Effector CD8-positive, alpha-beta T cell (primary cell): ENCODE measurements around the gene ALDH1L1.

Experiments
- DNase-seq: peaks from one replicate; lab custom pipeline; 2025; lab: John Stamatoyannopoulos, UW

The ALDH1L1 gene

GRCh38 chr3:126154391-126155279, 25.8 kb downstream of the ALDH1L1 start:
- no peak for DNase-seq

DNA sequence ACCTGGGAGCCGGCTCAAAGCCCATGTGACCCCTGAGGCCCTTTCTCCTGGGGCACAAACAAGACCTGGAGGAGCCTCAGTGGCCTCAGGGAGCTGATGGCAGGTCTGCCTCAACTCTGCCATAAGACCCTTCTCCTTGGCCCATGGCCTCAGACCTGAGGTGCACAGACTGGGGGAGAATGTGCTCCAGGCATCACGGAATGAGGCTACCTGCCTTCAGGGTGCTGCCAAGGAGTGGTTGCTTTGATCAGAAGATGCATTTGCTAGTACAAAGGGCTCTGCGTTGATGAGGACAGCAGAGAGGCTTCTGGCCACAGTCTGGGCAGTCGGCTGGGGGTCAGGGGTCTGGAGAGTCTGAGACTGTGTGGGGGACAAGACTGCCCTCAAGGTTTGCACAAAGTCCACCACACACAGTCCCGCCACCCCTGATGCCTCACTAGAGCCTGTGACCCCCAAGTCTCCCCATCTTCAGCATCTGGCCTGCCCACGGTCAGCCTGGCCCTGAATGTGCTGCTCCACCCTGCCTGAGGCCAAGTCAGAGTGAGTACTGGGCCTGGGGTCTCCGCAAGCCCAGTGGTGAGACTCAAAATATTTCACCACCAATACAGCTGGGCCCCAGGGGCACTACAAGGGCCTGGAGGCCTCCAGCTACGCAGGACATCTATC, 26.6 kb downstream of the ALDH1L1 start:
- no peak for DNase-seq

DNA sequence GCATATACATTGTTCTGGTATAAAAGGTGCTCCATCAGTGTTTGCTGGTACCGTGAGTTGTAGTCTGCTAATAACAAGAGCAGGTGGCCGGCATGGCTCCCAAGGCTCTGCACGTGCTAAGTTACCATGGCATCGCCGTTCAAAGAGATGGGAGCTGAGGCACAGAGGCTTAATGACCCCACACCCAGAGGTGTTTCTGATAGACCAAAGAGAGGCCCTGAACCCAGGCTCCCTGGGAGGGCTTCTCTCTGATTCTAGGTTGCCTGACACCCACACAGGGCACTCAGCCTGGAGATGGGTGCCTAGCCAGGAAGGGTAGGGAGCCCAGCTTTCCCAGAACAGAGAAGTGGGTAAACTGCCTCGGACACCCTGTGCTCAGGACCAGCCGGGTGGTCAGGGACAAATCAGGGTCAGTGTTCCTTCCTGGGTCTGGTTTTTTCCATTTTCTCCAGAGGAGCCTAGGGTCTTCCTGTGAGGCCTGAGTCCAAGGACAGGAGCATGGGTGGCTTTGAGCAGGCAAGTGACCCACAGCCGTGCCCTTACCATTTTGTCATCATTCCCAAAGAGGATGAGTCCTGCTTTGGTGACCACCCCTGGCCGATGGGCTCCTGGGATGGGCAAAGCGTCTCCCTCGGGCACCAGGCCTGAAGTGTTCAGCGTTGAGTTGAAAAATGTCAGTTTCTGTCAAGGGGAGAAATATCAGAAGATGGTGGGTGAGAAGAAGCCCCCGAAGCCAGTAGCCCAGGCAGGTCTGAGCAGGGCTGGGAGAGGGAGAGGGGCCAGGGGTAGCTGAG, 27.3 kb downstream of the ALDH1L1 start:
- DNase-seq, result no peak

DNA sequence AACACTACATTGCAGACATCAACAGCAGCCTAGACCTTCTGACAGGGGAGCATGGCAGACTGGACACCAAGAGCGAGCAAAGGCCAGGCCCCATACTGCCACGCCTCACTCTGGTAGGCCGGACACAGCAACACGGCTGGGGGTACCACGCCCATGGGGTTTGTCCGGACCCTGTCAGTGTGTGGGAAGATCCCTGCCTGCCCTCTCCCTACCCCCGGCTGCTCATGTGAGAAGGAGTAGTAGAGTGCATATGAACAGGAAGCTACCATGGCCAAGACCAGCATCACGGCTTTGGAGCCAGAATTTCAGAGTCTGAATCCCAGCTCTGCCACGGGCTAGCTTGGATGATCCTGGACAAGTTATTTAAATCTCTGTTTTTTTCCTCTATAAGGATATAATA, 27.9 kb downstream of the ALDH1L1 start:
- no peak for DNase-seq

GRCh38 chr3:126151562-126152302, 28.7 kb downstream of the ALDH1L1 start:
- no peak for DNase-seq

GRCh38 chr3:126149960-126150515, 30.3 kb downstream of the ALDH1L1 start:
- no peak for DNase-seq

DNA sequence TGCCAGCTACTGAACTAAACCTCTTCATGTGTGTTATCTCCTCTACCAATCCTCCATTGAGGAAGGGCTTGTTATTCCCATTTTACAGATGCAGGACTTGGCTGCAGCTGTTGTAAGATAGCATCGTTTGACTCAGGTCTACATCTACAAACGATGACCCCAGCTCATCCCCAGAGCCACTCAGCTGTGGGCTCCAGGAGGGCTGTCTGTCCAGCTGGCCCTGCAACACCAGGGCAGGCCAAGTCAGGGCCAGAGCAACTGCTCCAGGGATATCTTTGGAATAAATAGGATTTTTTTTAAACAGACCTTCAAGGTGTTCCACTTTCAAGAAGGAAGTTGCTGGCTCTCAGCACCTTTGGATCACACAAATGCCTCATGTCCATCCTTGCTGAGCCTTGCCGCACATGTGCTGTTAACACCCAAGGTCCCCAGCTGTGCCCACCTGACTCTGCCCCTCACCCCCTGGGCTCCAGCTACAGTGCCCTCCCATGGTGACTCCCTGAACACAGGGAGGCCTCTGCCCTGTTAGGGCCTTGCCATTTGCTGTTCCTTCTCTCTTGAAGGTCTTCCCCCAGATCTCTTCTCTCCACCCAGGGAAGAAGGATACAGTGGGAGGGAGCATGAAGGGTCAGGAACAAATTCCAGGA, 31.0 kb downstream of the ALDH1L1 start:
- no peak for DNase-seq

GRCh38 chr3:126147932-126148683, 32.3 kb downstream of the ALDH1L1 start:
- DNase-seq, result no peak

DNA sequence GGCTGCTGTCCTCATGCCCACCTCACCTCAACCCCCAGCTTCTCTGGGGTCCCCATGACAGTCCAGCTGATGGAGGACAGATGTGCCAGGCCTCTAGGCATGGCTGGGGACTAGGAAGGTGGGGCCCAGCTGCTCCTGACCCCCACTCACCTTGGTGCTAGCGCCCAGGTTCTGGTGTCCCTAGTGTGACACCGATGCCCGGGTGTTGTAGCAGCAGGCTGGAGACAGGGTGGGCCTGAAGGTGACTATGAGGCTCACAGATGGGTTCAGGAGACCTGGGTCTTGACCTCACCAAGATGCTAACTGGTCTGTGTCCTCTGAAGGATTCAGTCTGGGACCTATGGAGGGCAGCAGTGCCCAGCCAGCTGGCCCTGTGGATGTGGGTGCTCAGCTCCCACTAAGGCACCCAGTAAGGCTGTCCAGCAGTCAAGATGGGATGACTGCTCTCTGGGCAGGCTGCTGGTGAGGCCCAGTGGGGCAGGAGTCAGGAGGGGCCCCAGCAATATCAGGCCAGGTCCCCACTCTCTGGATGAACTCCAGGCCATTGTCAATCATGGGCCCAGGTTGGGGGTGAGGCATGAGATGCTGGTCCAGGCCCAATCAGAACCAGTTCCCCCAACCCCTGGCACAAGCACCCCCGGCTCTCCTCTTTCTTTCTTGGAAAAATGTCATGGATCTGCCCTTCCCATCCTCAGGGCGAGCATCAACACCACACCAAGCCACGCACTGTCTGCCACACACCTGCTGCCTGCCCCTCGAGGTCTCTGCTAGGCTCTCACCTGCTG, 33.0 kb downstream of the ALDH1L1 start:
- no peak for DNase-seq

- no peak for DNase-seq
Observed at GRCh38 chr3:126146525-126147146, 33.8 kb downstream of the ALDH1L1 start.

DNA sequence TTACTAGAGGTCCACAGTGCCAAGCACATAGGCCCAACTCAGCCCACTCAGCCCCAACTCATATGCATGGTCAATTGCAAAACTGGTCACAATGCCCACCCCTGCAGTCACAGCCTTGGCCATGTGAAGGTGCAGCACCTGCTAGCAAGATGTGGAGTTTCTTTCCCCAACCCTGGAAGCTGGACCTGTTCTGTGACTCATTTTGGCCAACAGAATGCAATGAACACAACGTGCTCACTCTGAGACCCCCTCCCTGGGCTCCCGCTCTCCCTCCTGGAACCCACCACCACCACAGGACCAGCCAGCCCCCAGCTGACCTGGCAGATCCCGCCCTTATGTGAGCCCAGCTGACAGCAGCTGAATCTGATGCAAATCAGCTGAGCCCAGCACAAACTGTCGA, 34.4 kb downstream of the ALDH1L1 start:
- no peak for DNase-seq

DNA sequence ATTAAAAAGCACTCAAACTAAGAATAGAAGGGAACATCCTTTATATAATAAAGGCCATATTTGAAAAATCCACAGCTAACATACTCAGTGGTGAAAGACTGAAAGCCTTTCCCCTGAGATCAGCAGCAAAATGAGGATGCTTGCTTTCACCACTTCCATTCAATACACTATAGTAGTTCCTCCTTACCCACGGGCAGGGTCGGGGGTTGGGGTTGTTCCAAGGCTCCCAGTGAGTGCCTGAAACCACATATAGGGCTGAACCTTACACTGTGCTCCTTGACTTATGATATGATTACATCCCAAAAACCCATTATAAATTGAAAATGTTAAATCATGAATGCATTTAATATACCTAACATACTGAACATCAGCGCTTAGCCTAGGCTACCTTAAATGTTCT, 37.7 kb downstream of the ALDH1L1 start:
- DNase-seq, result no peak

- no peak for DNase-seq
Observed at GRCh38 chr3:126137490-126138130, 42.8 kb downstream of the ALDH1L1 start.

- DNase-seq, result no peak
Observed at GRCh38 chr3:126136428-126137220, 43.8 kb downstream of the ALDH1L1 start.

- no peak for DNase-seq
Observed at GRCh38 chr3:126135406-126136076, 44.8 kb downstream of the ALDH1L1 start.

GRCh38 chr3:126135071-126135405, 45.3 kb downstream of the ALDH1L1 start:
- DNase-seq, result no peak
